HG03354 (cell line): ENCODE data around the gene CD59.
"Not testable (repeated sequence)": the region's sequence is repeated elsewhere in the genome, so short reads cannot be mapped to it uniquely, and the experiment has no call there.

Experiments
- ATAC-seq: cut with Tn5 transposase; IDR thresholded peaks from one replicate; pipeline ENCODE4 v1.9.1; 2021; ENCODE audit warnings: mild to moderate bottlenecking; ENCODE audit not compliant: unreplicated experiment, poor library complexity, severe bottlenecking

The CD59 gene

DNA sequence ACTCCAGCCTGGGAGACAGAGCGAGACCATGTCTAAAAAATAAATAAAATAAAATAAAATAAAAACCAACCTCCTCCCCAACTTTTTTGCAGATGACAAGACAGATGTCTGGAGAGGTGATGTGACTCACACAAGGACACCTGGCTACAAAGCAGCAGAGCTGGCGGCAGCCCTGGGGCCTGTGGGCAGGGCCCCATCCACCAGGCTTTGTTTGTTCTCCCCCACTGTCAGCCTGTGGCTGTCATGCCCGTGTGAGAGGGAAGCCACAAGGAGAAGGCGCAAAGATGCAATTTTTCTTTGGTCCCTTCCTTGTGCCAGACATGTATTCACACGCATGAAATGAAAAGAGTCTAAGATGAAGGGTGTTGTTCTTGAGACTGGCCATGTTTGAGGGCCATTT lies 16.6 kb downstream of the CD59 start:
- ATAC-seq: no peak

DNA sequence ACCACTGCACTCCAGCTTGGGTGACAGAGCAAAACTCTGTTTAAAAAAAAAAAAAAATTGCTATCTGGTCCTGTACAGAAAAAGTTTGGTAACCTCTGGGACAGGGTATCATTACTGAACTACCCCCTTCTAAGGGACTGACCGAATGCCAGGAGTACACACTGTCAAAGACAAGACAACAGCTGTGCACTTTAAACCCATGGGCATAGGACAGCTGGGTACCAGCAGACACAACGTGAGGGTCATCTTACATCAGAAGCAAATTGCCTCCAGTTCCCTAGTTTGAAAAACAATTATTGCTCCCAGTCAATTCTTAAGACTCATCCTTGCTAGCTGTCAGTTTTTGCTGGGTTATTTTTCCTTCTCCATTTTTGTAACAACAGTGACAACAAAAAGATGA lies 17.8 kb downstream of the CD59 start:
- ATAC-seq: no peak

DNA sequence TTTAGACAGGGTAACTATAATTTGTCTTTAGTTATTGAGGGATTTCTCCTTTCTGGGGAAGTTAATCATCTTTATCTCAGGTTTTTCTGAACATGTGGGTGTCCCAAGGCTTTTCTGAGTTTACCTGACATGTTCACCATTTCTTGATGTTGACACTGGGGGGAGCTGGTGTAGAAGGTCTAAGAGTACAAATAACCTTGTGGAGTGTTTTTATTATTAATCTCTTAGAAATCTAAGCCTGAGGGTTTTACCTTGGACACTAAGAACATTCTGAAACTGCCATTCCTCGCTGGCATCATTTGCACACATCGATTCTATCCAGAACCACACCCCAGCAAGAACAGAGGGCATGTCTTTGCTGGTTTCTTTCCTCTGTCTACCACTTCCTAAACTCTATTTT lies 20.0 kb downstream of the CD59 start:
- ATAC-seq: no peak

DNA sequence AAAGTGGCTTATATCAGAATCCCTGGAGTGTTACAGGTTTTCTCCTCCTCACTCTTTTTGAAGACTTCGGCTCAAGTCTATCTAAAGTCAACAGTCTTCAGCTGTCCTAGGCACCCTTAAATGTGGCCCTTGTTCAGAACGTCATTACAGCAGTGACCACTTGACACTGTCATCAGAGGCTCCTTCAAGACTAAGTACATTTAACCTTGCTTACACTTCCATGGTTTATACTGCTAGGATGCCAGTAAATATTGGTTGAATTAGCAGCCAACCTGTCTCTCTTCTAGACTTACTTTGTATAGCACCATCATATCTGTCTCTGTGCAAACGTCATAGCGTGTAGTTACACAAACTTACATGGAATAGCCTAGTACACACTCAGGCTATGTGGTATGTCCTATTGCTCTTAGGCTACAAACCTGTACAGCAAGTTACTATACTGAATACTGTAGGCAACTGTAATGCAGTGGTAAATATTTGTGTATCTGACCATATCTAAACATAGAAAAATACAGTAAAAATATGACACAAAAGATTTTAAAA lies 22.3 kb downstream of the CD59 start:
- no peak for ATAC-seq

DNA sequence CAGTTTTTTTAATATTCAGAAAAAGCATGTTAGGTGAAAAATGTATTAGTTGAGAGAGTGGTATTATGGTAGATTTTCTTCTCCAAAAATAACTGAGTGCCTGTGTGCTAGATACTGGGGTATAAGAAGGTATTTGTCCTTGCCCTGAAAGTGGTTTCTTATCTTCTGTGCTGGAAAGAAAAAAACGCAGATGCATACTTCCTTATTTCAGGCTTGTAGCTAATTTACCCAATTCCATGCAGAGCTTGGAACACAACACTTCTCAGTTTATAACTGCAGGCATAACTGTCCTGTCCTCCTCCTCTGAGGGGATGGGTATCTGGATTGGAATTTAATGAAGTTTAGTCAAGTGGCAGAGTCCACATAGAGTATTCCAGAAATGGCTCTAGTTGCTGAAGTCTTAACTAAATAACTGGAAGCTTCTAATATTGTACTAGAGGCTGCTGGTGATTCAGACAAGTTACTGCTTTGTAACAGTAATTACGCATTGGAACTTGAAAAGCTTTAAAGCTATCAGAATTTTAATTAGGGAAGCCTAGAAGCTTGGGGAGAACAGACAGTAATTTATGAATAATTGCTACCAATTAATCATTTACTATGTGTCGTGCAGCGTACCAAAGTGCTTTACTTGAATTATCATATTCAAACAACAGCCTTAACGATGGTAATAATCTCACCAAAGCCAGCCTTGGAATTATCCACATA lies 22.9 kb downstream of the CD59 start:
- ATAC-seq: no peak

DNA sequence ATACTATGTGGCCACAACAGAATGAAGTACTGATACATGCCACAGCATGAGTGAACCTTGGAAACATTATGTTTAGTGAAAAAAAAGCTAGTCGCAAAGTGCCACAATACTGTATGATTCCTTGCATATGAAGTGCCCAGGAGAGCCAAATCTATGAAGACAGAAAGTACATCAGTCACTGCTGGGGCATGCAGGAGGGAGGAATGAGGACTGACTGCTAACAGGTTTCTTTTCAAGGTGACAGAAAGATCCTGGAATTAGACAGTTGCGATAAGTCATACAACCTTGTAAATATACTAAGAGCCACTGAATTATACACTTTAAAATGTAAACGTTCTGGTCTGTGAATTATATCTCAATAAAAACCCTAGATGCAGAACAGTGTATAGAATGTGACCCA lies 23.8 kb downstream of the CD59 start:
- no peak for ATAC-seq

DNA sequence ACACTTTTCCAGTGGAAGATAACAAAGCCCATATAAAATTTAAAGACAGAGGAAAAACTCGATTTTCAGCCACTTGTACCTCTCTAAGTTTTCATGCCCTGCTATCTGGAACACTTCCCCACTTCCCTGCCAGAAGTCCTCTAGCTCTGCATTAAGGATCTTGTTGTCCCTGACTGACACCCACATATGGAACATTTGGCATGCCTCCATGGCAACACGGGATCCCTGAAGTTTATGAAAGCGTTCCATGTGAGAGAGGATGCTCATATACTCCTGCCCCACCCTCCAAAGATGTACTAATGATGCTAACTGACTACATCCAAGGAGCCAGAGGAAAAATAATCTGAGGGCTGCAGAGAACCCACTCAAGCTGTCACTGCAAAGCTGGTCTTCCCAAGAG lies 26.8 kb downstream of the CD59 start:
- no peak for ATAC-seq

DNA sequence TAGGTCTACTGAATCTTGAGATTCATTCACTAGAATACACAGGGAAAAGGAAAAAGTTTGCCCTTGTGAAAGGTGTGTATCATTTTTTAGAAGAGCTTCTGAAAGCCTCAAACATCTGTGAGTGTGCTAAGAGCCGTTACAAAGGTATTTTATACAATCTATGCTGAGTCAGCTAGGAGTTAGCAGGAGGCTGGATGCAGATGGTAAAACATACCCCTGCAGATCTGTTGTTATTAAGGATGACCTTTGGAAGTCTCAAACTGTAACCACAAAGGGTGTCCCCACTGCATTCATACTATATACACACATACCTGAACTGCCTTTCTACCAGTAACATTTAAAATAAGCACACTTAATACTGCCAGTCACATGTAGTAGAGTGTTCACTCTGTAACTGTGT lies 27.2 kb downstream of the CD59 start:
- ATAC-seq: no peak

DNA sequence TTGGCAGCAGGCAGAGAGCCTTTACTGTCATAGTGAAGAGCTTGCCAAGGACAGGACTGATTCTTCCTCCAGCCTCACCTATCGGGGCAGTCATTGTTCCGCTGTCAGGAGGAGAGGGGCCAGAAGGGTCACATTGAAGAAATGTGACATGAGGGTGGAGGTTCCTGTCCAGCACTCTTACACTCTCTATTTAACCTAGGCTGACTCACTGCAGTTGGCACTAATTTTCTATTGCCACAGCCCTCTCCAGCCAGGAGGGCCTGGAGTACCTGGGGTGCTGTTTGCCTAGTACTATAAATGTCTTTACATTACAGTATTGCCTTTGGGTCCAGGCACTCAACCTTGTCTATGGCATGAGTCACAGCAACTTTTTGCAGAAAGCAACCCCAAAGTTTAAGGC lies 28.4 kb downstream of the CD59 start:
- not testable (repeated sequence) for ATAC-seq

DNA sequence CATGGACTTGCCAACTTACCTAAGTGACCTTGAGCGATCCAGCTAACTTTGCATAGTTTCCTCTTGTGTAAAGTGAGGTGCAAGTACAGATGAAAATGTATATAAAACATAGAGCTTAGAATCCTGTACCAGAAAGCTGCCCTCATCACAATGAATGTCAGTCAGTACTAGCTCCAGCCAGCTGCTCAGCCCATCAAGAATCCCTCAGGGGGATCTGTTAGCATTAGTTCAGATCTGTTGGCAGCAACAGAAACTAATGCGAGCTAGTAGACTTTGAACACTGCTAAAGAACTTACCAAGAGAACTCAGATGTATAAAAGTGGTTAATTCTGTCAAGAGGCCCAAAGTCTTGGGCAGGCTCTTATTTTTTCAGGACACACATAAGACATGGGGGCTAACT lies 29.3 kb downstream of the CD59 start:
- ATAC-seq: no peak

DNA sequence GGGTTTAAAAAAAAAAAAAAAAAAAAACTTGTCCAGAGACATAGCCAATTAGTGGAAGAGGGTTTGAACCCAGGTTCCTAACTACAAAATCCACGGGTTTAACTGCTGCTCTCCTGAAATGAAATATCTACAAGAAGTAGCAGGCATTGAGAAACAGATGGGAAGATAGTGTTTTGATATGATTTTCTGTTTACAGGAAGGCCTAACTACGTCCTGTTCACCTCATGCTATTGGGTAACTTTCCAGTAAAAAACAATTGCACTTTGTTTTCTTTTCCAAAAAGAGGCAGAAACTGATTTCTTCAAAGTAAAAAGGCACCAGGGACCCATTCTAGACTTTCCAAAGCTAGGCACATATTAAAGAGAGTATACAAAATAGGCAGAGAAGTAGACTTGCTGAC lies 29.7 kb downstream of the CD59 start:
- no peak for ATAC-seq

DNA sequence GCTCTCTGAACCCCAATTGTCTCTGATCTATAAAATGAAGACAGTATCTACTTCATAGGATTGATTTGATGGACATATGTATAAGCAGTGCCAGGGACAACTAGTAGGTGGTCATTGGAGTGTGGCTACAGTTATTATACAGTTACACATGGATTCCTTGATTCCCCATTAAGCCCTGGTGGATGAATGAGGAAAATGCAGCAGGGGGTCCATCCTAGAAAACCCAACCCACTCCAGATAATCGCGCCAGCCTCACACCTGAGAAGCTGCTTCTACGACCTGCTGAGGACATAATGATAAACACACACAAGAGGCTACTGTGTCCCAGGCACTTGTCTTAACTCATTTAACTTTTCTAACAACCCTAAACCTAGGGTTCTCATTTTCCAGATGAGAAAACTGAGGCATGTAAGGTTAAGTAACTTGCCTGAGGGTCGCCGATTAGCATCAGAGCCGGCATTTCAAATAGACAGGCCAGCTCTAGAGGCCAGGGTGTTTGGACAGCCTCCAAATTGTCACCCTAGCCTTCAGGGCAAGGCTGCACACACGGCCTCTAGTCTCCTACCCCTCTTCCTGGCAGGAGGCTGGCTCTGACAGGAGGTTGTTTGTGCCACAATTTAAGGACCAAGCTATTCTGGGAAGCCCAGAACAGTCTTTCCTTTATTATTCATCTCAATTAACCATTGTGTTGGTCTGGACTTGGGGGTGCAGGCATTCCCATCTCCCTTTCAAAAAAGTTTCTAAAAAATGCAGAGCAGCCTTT lies 31.8 kb downstream of the CD59 start:
- no peak for ATAC-seq

DNA sequence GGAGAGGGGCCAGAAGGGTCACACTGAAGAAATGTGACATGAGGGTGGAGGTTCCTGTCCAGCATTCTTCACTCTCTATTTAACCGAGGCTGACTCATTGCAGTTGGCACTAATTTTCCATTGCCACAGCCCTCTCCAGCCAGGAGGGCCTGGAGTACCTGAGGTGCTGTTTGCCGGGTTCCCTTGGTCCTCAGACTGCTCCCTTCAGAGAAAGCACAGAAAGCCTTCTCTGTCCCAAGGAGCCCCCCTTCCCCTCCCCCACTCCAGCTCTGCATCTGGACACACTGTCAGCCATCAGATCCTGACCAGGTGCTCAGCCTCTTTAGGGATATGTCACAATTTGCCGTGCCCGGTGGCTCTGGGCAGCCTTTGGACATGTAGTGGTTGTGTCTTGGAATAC lies 32.4 kb downstream of the CD59 start:
- no peak for ATAC-seq

DNA sequence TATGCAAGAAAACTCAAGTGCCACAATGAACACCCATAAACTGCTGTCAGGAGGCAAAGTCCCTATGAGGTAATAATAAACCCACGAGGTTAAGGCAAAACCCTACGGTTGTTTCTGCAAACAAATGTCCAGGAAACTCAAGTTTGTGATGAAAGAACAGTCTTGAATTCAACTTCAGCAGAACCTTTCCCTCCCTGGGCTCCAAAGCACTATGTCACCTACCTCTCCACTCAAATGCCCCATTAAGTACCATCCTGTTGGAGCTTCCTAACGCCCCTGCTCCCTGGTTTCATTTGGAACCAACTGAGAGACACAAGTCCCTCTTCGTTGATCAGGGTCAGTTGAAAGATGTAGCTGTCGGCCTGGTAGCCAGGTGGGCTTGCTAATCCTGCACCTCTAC lies 33.0 kb downstream of the CD59 start:
- ATAC-seq: no peak

DNA sequence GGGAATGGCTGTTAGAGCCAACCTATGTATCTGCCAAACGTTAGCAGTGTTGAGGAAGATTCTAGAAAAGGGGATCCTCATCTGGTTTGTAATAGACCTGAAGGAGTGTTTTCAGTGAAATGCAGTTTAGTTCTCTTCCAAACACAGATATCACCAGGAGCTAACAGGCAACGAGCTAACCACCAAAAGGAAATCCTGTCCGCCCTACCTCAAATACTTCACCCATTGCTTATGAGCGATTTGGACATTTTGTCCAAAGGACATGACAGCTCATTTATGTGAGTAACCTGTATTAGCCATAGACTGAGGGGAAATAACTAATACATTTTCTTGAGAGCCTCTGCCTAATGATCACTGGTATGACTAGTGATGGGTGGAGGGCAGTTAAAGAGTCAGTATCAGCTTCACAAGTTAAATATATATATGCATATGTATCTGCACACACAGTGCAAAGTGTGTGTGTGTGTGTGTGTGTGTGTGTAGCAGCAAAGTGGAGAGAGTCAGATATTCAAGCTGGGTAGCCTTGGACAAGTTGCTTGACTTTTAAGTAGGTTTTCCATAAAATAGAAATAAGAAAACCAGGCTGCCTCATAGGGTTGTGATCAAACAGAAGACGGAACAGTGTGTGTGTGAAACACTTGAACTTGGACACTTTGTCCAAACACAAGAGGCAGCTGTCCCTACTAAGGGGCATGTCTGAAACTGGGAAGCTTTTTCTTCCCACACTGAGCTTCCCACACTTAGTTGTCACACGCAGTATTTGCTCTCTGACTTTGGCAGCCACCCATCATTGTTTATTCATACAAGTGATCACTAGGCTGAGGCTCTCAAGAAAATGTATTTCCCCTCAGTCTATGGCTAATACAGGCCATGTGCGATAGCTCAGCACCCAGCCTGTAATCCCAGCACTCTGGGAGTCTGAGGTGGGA lies 34.7 kb downstream of the CD59 start:
- no peak for ATAC-seq

DNA sequence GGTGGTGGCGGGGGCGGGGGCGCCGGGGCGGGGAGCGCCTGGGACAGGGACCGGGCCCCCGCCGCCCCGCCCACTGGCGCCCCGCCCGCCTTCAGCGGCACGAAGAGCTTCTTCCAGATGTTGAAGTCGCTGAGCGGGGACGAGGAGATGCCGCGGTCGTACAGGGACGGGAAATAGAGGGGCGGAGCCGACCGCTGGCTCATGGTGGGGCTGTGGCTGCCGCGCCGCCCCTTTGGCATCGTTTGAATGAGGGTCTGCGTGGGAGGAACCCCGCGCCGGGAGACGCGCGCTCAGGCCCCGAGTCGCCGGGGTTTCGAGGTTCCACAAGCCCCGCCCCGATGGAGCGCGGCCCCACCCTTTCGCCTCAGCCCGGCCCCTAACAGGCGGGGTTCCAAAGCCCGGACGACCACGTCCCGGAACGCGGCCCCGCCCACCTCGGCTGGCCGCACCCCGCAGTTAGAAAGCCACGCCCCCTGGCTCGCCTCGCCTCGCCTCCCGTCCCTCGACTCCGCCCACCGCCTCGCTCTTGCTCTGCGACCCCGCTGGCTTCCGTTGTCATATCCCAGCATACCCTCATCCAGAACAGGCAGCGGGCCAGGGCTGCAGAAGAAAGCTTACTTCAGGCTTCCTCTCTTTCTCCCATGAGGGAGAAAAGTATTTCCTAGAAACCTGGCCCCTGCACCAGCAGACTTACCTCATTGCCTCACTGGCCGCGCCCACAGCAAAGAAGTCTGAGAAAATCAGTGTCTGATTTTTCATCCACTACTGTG lies 35.5 kb downstream of the CD59 start, which contains the start of gene C11orf91:
C11orf91 (minus strand) TSS at position 325 of the 770 bp plus-strand sequence; CDS start at position 239, 86 bp downstream.
- peak; percentile 93 for ATAC-seq

DNA sequence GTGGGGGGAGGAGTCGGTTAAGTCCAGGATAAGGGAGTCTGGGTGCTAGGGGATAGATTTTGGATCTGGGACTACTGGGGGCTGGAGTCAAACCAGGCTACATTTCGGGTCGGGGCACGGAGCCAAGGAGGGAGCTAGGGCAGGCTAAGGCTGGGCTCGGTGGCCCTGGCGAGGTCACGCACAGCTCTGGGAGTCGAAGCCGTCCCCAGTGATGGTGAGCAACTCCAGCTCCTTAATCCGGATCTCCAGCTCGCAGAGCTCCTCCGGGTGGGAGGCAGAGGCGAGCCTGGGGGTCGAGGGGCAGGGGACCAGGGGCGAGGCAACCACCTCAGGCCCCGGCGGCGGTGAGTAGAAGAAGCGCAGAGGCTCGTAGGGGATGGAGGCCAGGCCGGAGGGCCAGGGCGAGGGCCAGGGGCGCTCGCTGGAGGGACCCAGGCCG lies 36.1 kb downstream of the CD59 start:
- no peak for ATAC-seq

DNA sequence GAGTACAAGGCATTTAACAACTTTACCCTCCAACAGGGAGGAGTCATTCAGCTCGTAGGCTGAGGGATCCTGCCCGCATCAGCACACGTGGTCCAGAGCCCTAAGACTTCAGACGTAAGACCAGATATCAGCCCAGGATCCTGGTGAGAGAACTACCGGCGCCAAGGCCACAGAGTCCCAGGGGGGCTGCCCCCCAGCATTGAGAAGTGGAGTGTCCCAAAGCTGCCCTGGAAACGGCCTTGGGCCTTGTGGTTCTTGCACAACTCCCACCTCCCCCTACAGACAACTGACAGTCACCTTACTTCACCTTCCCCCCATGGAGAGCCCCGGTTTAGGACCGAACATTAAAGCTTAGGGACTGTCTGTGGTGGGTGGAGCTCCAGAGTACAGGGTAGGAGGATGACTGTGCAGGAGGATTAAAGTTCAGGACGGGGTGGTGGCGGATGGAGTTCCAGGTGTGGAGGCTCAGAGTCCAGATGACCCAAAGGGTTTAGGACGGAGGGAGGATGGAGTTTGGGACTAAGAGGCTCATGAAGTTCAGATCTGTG lies 36.6 kb downstream of the CD59 start:
- no peak for ATAC-seq

DNA sequence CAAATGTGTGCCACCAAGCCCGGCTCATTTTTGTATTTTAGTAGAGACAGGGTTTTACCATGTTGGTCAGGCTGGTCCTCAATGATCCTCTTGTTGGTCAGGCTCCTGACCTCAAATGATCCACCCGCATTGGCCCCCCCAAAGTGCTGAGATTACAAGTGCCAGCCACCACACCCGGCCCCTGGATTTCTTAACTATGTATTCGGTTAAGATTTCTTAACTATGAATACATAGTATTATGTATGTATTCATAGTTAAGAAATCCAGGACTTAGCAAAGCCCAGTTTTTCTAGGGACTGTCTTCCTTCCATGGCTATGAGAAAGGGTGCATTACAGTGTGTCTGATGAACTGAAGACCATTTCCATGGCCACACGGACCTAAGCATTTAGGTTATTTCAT lies 37.3 kb downstream of the CD59 start:
- no peak for ATAC-seq
